Esophagus muscularis mucosa (tissue), 3 donors: ENCODE results near the gene FAIM.

Experiments used
- CTCF ChIP-seq, 3 experiments: fragments of 200-600 bp in 2 of 3; fragments of 450-650 bp in 1 of 3; sonication (generic) in 2 of 3; IDR thresholded peaks; one replicate each; pipeline ENCODE4 v1.5.1; 2017 to 2019; ENCODE audit warnings: antibody characterized with exemption in 3 of 3, mild to moderate bottlenecking in 2 of 3, moderate library complexity in 1 of 3
- POLR2AphosphoS5 ChIP-seq, 2 donors: sonication (generic); formaldehyde crosslinking; IDR thresholded peaks; one replicate each; pipeline ENCODE4 v1.6.1; 2017; ENCODE audit warnings: antibody characterized with exemption in 2 of 2

GRCh38 chr3:138591392-138591791, 17.2 kb upstream of the FAIM start:
- TF ChIP-seq POLR2AphosphoS5 (IDR thresholded peaks at IDR 0.05) (no peak), CTCF (IDR thresholded peaks at IDR 0.05) (no peak)
